ENCODE measurements around the gene SYT8.

DNA sequence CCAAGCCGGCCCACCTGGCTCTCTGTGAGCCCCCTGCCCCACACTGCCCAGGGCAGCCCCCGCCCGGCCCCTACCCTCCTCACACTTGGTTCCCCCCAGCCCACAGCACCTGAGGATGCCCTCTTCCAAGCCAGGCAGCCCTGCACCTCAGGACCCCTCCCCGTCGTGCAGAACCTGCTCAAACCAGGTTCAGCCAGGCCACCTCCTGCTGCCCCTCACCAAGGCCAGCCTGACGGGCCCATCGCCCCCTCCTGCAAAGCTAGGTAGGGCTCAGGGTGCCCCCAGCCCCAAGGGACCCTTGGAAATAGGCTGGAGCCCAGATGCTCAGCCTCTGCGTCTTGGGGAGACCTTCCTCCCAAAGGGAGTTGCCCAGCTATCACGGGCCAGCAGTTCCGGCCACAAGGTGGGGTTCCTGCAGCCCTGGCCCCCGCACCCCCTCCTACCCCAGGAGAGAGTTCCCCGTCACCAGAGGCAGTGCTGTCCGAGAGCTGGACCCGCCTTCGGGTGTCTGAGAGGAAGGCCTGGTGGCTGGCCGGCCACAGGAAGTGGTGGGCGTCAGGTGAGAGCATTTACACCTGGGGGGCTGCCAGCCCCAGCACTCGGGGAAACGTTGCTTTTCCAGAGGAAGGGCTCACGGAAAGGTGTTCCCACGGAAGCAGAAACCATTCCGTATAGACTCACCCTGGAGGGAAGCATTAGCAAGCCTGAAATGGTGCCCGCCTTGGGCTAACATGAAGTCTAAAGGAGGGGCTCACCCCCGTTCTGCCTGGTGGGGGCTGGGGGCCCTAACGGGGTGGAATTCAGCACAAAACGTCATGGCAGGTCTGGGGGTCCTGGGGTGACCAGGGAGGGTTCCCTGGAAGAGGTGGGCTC, 3.2 kb upstream of the SYT8 start:
- TF ChIP-seq, protein P1, sequence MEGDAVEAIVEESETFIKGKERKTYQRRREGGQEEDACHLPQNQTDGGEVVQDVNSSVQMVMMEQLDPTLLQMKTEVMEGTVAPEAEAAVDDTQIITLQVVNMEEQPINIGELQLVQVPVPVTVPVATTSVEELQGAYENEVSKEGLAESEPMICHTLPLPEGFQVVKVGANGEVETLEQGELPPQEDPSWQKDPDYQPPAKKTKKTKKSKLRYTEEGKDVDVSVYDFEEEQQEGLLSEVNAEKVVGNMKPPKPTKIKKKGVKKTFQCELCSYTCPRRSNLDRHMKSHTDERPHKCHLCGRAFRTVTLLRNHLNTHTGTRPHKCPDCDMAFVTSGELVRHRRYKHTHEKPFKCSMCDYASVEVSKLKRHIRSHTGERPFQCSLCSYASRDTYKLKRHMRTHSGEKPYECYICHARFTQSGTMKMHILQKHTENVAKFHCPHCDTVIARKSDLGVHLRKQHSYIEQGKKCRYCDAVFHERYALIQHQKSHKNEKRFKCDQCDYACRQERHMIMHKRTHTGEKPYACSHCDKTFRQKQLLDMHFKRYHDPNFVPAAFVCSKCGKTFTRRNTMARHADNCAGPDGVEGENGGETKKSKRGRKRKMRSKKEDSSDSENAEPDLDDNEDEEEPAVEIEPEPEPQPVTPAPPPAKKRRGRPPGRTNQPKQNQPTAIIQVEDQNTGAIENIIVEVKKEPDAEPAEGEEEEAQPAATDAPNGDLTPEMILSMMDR (IDR thresholded peaks at IDR 0.05), result no peak
- TF ChIP-seq EZH2 (IDR thresholded peaks at IDR 0.05; ENCODE audit: borderline replicate concordance, insufficient read depth, low read depth, low read length, poor library complexity, severe bottlenecking), result no peak

Measured in B cell (primary cell).